ENCODE measurements around the gene LRBA.

LRBA gene

DNA sequence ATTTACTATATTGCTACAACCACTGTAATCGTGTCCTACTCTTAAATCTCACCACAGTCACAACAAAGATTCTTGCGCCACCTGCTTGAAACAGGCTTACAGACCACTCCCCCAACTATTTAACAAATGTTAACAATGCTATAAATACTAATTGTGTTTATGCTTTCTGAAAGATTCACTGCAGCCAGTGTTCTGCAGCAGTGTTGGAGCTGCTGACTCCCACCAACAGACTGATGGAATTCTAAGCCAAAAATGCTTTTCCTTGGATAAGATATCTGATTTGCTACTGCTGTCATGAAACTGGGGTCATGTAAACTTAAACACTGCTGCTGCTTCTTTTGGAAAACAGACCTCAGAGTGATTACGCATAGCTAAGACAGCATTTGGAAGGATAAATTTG lies 677.4 kb downstream of the LRBA start:
- no peak for DNase-seq

DNA sequence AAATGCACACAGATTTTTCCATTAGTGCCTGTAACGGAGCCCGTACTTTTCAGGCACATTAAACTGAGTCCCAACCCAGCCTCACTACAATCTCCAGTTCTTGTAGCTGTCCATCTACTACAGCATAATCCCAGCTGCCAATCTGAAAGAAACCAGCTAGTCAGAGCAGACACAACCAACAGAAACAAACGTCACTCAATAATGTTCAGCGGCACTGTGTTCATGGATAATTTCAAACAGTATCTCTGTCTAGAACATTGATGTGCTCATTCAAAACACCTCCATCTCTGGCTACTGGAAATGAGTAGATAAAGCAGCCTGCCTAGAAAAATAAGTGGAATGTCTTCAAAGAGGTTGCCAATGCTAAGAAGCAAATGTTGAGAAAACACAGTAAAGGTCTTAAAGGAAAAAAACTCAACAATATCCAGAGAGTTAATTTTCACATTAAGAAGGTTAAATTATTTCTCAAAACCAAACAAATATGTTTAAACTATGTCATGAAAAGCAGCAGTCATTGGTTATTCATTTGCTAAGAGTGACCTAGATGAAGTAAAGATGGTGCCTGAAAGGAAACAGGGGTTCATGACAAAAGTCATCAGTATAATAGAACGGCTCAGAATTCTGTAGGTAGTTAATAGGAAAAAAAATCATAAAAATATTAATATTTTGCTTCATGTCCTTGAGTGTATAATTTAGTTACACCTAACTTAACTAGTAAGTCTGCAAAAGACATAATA lies 678.2 kb downstream of the LRBA start:
- no peak for DNase-seq

DNA sequence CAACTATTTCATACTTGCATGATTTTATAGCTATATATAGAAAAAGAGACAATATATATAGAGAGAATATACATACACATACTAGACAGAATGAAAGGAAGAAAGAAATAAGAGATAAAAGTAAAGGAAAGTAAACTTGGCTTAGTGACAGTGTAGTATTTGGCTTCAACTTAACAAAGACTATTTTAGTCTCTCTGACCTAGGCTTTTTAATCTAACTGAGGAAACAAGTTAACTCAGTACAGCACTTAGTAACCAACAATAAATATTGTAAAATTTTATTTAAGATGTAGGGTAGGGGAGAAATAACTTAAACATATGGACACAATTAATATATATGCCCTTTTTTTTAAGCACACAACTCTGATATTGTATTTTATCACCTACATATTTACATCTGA lies 682.1 kb downstream of the LRBA start:
- no peak for DNase-seq

DNA sequence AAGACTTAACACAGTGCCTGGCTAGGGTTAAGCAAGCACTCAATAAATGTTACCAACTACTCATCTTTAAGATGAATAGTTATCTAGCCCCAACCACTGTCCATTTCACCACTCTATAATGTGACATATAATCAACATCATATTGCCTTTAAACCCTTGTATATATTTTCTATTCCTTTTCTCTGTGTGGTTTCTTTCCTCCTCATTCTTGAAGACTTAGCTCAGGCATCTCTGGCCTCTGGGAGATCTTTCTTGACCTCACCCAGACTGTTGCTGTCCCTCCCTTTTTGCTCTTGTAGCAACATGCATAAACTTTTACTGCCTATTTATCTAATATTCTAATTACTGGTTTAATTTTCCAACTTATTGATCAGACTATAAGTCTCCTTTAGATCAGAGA lies 683.0 kb downstream of the LRBA start:
- DNase-seq, result no peak

DNA sequence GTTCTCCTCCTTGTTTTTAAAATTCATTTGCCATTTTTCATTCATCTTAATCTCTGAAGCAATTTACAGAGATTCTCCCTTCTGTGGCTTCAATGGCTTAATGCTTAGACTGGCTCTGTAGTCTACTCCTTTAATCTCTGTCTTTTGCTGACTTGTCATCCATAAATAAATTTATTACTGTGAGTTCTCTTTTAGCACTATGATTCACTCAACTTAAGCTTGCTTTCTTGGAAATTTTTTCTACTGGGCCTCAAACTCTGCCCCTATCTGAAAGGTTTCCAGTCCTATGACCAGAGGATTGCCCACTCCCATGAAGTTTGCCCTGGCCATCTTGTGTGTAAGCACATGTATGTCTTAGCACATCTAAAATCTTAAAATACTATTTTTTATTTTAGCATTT lies 685.7 kb downstream of the LRBA start:
- DNase-seq, result no peak

DNA sequence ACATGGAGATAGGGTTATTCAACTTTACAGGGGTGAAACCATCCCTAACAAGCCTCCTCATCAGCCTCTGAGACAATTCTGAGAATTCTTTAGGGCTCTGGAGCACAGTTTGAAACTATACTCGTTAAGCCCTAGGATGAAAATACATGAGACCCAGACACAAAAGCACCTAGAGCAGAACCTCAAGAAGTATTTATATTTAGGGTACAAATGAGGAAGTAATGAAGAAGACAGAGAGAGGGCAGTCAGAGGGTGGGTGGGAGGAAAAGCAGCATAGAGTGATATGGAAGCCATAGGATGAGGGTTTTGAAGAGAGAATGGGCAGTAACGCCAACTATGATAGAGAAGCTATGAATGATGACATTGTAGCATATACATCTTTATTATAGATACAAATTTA lies 686.6 kb downstream of the LRBA start:
- DNase-seq, result no peak

DNA sequence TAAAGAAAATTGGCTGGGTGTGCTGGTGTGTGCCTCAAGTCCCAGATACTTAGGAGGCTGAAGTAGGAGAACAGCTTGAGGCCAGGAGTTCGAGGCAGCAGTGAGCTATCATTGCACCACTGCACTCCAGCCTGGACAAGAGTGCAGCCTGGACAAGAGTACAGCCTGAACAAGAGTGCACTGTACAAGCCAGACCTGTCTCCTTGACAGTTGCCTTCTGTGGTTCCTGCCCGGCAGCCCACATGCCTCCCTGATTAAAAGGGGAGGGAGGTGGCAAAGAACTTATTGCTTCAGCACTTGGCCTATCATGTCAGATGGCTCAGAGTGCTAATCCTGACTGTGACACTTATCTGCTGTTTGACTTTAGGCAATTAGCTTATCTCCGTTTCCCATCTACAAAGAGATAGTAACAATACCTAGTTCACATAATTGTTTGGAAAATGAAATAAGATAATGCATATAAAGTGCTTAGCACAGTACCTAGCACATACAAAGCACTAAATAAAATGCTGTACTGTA lies 687.8 kb downstream of the LRBA start:
- no peak for DNase-seq

DNA sequence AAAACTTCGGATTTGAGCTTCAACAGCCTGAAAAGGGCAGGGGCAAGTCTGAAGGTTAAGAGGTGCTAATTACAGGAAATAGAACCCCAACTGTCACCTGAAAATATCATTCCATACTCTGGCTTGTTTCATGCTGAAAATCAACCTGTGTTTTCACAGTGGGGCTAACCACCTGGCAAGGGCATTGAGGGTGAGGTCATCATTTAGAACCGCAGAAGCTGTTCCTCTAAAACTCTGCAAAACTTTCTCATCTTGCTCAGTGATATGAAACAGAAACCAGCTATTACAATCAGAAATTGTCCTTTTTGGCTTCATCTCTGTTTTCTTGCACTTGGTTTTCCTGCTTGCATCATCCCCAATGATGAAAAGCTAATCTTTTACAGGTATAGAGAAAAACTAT lies 689.2 kb downstream of the LRBA start:
- DNase-seq, result no peak

DNA sequence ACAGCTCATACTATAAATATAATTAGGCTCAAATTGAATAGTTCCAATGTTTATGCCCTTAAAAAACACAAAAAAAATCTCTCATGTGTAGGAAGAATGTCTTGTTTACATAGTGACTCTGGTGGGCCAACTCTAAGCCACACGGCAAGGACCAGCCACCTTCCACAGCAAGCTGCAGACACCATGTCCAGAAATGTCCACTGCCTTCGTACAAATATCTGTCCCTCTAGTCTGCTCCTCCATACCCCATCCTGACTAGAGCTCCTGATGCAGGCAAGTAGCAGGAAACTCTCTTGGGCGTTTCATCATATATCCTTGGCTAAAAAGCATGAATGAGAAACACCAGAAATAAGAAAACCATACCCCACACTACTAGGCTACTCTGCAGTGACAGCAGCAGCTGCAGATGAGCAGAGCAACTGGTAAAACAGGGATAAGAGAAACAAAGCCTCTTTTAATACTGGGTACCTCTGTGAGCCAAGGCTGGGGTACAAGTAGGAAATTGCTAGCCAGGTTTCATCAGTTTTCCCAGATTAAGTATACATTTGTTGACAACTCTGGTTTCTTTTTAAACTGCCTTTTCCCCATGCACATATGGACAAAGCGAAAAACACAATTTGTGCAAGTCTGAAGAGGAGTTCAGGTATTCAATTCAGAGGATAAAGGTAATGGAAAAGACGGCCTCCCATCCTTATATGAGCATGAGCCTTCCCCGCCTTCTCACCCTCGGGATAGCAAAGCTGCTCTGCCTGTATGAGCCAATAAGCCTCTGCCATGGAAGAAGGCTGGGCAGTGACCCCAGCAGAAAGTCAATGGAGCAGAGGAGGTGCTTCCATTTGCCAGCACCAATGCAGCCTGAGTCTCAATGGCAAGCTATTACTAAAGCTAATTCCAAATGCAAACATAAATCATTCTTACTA lies 691.4 kb downstream of the LRBA start:
- DNase-seq, result no peak

DNA sequence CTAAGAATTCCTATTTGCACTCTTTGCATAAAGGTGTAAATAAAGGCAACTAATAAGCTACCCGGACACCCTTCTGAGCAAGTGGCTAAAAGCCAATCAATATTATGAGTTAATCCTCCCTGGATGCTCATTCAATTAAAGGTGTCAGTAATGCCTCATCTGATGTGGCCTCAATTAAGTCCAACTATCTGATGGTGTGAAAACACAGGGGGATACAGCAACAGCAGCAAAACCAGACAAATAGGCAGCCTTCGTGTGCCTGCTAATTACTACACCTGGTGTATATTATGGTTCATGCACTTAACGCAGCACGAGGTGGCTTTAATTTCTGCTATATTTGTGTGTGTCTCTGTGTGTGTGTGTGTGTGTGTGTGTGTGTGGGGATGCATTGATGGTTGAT lies 692.4 kb downstream of the LRBA start:
- DNase-seq, result no peak

DNA sequence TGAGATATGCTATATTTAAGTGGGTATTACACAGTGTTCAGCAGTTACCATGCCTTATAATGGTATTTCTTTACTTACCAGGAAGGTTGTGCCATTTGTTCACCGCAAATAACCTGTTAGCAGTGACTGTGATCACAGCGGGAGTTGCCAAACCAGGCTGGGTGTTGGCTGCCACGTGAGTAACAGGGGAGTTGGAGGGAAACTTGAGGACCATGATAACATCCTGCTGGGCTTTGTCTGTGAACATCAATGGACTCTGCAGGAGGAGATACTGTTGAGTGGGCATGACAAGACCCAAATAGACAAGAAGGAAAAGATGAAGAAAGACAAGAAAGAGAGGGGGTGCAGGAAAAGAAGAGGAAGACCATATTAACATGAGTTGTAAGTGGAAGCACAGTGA lies 694.0 kb downstream of the LRBA start:
- no peak for DNase-seq

DNA sequence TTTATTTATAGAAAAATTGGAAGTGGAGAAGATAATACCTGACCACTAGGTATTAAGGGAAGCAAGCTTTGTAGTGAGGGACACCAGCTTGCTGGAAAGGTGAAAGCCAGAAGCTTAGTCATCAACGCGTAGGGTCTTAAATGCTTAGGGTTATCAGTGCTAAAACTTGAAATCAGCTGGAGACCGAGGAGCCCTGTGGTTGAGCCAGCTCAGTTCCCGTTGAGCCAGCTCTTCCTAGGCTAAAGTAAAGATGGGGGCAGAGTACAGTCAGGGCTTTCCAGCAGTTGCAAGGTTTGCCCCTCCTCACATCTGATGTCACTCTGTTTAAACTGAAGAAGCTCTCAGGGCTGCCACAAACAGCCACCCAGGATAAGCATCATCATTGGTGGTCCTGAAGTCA lies 696.1 kb downstream of the LRBA start:
- no peak for DNase-seq

DNA sequence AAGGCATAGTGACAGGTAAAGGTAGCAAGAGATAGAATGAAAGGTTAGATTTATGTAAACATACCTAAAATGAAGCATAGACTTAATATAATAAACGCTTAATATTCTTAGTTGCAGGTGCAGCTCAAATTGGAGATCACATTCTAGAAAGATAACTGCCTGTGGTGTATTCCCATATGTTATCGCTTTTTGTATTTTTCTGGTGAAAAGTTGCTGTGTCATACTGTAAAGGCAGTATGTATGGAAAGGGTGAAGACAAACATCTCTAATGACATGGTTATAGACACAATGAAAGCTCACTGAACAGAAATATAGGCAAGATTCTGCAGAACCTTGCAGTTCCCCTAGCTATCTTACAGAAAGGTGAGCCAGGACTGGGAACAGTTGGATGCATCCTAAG lies 696.6 kb downstream of the LRBA start:
- no peak for DNase-seq

DNA sequence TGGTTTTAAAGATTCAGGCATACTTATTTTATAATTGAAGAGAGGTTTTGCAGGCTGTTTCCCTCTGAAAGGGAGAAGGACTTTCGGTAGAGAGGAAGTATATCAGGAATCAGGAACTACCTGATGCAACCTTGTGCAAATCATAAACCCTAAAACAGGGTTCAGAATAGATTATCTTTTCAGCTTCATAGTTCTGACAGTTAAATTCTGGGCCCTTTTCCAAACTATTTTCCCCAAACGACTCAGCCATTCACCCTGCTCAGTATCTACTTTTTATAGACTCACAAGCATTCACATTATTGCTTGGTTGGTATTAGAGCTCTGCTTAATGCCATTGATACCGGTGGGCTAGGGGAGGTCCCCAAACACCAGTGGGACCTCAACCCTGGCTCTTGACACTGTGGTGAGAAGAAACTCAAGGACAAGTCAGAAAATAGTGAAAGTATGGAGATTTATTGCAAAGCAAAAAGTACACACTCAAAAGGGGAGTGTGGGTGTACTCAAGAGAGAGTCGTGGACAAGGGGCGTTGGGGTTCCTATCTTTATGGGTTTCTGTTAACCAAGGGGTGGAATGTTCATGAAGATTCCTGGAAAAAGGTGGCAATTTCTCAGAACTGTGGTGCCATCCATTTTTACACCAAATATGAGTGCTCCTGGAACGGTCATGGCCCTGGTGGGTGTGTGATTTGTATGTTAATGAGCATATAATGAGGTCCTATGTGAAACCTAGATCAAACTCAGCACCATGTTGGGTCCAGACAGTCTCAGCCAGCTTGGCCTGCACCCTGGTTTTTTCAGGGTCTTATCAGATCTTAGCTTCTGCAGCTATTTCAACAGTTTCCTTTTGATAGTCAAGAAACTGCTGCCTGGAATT lies 698.5 kb downstream of the LRBA start:
- DNase-seq, result peak; percentile 2

DNA sequence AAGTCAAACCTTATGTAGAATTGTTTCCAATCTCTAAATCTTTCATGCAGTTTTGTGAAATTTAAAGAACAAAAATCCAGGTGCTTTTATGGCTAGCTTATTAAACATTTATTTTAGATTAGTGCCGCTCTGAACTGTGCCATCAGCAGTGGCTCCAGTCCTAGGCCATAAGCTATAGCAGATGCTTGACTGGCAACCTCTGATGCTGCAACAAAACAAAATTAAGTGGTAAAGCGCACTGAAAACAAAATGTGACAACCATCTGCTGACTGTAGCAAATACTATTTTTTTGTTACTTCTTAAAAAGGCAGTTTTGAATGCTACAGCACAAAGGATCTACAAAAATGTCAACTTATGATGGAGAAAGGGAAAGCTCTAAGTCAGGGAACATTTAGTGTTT lies 699.4 kb downstream of the LRBA start:
- no peak for DNase-seq

DNA sequence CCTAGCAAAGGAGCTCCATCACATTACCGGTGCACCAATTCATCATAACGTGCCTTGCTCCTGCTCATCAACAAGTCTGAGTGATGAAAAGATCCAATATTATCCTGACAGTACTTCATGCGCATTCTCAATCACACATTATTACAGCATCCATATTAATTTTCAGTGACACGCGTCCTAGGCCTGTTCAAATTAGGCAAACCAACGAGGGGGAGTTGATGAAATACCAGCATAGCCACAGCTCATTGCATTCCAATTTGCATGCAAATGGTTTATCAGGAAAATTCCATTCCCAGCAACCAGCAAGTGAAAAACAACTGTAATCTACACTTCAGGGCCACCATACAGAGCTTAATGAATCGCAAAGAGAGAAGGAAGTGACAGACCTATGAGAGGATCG lies 699.9 kb downstream of the LRBA start:
- no peak for DNase-seq

DNA sequence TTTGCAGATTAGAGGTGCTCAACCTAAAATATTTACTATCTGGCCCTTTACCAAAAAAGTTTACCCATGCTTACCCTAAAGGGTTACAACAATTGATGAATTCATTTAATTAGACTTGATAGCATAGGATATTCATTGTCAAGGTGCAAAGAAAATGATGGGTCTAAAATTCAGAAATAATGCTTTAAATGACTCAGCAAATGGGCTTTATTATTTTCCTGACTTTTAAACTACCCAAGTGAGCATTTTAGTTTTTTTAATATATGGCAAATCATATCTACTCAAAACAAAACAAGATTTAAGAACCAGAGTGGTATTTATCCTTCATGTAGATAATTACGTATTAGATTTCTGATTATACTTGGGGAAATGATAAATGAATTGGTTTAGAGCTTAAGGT lies 701.1 kb downstream of the LRBA start:
- DNase-seq, result no peak

DNA sequence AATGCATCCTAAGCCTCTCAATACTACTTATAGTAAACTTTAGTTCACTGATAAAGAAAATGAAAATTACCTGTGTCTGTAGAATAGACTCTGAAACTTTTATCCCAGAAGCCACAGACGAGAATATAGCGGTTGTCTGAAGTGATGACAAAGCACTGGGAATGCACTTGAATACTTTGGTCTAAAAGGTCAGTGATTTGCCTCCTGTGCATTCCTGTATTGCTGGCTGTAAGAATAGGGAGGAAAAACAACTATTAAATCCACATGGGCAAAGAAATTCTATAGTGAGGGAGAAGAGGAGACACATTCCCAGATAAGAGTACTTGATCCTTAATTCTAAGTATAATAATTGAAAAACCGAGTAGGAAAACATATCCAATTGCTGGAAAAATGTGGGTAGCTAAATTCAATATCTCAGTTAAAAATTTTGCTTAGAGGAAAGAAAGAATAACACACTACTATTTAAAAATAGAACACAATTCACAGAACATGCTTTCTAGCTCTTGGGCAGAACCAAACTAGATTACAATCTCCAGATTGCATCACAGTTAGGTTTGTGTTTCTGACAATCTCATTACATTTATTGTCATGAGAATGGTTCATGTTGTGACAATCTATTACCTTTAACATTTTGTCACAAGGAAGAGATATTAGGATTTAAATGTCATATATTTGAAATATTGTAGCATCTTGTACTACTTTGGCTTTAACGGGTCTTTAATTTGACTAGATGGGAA lies 704.8 kb downstream of the LRBA start:
- DNase-seq, result no peak

DNA sequence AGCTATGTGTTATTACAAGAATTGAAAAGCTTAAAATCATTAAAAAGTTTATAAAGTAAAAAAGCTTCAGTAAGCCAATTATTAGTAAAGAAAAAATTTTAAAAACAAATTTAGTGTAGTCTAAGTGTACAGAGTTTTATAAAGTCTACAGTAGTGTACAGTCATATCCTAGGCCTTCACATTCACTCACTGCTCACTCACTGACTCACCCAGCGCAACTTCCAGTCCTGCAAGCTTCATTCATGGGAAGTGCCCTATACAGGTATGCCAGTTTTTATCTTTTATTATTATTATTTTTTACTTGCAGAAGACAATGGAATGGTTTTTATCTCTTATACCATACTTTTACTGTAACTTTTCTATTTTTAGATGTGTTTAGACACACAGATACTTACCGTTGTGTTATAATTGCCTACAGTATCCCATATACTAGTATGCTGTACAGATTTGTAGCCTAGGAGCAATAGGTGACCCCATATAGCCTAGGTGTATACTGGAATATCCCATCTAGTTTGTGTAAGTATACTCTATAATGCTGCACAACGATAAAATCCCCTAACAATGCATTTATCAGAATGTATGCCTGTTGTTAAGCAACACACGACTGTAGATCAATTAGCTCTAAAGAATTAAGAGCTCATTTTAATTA lies 706.1 kb downstream of the LRBA start:
- no peak for DNase-seq

DNA sequence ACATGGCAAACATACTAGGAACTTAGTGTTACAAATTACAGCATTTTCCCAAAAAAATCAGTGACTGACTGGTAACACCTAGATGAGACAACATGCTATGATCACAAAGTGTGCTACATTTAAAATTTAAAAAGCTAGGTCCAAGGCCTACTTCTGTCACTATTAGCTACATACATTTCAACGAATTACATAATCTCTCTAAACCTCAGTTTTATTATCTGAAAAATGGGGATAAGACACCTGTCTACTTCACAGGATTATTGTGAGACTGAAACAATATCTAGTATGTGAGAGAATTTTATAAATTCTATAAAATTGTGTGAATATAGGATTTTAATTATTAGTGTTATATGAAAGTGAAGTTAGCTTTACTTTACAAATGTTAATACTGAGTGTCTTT lies 708.4 kb downstream of the LRBA start:
- no peak for DNase-seq

DNA sequence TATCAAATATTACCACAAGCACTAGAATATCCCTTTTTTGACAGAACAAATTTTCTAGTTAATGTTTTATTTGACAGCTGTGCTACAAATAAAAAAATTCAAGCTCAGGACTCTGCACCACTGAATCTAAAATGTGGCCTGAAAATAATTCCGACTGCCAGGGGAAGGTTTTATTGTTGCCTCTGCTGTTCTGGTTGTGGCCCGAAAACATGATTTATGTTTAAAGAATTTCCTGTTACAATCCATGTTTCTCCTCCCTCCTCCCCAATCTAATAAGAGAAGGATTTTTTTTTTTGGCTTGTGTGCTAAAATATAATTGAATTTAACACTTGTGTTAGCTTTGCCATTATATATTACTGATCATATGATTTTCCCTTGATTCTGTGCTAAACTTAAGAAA lies 709.1 kb downstream of the LRBA start:
- no peak for DNase-seq

DNA sequence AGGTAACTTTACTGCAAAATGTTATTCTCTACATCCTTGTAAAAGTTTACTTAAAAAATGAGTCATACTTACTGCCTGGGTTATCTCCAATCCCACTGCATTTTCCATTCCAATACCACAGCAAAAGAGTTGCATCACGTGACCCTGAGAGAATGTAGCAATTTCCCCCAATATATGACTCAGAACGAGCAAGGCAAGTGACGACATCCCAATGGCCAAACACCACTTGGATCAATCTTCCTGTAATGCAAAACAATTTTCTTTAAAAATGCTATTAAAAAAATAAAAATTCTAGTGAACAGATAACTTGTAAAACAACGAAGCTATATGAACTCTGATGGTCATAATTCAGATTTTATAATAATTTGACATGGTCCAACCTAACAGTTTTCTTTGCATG lies 712.5 kb downstream of the LRBA start:
- peak; percentile 74 for DNase-seq

Measured in suppressor macrophage treated with lipopolysaccharide for 4 hours (primary cell).